ENCODE measurements around the gene OR5K1.

DNA sequence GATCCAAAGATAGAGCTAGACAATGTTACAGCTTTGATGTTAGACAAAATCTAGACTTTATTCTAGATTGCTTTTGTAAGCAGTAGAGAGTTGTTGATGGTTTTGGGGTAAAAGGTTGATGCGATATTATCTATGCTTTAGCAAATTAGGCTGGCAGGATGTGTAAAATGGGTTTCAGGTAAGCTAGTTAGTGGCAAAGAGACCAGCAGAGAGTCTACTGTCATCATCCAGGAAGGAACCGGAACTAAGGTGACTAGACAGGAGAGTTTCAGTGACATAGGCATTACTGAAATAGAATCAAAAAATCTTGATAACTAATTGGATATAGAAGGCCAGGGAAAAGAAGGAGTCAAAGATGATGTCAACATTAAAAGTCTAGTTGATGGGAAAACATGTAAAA lies 45.6 kb downstream of the OR5K1 start:
- TF ChIP-seq, protein P1, sequence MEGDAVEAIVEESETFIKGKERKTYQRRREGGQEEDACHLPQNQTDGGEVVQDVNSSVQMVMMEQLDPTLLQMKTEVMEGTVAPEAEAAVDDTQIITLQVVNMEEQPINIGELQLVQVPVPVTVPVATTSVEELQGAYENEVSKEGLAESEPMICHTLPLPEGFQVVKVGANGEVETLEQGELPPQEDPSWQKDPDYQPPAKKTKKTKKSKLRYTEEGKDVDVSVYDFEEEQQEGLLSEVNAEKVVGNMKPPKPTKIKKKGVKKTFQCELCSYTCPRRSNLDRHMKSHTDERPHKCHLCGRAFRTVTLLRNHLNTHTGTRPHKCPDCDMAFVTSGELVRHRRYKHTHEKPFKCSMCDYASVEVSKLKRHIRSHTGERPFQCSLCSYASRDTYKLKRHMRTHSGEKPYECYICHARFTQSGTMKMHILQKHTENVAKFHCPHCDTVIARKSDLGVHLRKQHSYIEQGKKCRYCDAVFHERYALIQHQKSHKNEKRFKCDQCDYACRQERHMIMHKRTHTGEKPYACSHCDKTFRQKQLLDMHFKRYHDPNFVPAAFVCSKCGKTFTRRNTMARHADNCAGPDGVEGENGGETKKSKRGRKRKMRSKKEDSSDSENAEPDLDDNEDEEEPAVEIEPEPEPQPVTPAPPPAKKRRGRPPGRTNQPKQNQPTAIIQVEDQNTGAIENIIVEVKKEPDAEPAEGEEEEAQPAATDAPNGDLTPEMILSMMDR (IDR thresholded peaks at IDR 0.05), result no peak
- no peak for TF ChIP-seq POLR2A (IDR thresholded peaks at IDR 0.05)

All from heart left ventricle (tissue), 13 donors.